Colonic mucosa (tissue), 4 donors: ENCODE results near the gene AQP7. TPM values are rescaled to one million over a fixed set of nuclear protein-coding genes. Genes with fewer than 3 reads are reported as not detected.

Experiments
- DNase-seq: peaks from one replicate; pipeline ENCODE4 v3.0.0-alpha.2; 2020
- H3K27ac ChIP-seq: fragments of 200-600 bp; one replicate; pipeline ENCODE4 v1.8.0; 2021
- H3K27me3 ChIP-seq: fragments of 200-600 bp; one replicate; pipeline ENCODE4 v1.8.0; 2021
- H3K36me3 ChIP-seq: fragments of 200-600 bp; one replicate; pipeline ENCODE4 v1.8.0; 2021
- H3K4me1 ChIP-seq: fragments of 200-600 bp; one replicate; pipeline ENCODE4 v1.8.0; 2021; ENCODE audit warnings: mild to moderate bottlenecking
- H3K4me3 ChIP-seq: fragments of 200-600 bp; one replicate; pipeline ENCODE4 v1.8.0; 2021
- H3K9ac ChIP-seq, 2 donors: one replicate each; pipeline ENCODE4 v1.7.0; 2013; ENCODE audit warnings: control low read depth in 2 of 2, low read depth in 2 of 2, low read length in 2 of 2
- H3K9me3 ChIP-seq: fragments of 200-600 bp; one replicate; pipeline ENCODE4 v1.8.0; 2021
- intact Hi-C: fragments of 100-400 bp; cut with DNase I; formaldehyde crosslinking; loops from one replicate; pipeline ENCODE4 v1.14.1; 2022
- total RNA-seq, 2 donors: library from RNA; stranded (reverse); fragmentation: NEBNext Ultra II Directional in 1 of 2; extraction: Animal tissue kit (Norgen Biotek cat#: 25700) in 1 of 2; gene quantifications; one replicate each; pipeline ENCODE4 v1.2.1, GENCODE V29; 2021
- TF ChIP-seq, protein P1 (sequence below): fragments of 200-600 bp; IDR thresholded peaks from one replicate; pipeline ENCODE4 v1.8.0; 2022; ENCODE audit warnings: antibody characterized with exemption, mild to moderate bottlenecking
- donor health status: healthy.
- donor health status: DM: no; HTN: no; CAD: no.
- donor health status: DM: no; HTN: no; CAD: no.

The AQP7 gene
- total RNA-seq, 2 donors from 2014 or later = 7.4 to 12.5 TPM

DNA sequence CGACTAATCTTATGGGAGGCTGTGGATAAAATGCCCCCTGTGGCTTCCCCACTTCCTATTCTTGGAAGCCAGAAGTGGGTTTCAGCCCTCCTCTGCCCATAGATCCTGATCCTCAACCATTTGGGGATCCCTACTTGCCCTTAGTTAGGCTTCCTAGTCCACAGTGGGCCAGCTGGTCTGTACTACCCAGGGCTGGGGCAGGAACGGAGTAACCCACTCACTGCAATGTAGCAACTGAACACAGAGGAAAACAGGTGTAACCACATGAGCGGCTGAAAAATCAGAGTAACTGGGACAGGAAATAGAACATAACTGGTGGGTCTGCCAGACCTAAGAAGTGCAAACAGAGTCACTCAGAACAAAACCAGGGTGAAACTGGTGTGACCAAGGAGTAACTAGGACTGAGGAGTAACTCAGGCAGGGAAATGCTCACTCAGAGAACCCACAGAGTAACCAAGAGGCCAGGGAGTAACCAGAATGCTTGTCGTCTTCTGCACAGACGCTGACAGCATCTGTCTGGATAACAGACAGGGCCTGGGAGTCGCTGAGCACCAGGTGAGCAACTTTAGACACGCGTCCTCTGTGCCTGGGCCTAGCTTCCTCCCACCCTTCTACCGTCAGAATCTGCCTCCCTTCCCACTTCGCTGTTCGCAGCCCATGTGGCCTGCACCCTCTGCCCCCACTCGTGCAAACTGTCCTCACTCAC is 44.0 kb upstream of the AQP7 start:
- Histone ChIP-seq H3K4me1 (peaks cover 5% of the 10 kb centered on the region), H3K27ac (peak overlapping the region; percentile 61), H3K36me3 (no peaks in the 10 kb centered on the region), H3K9ac (peak overlapping the region; percentile 51 to 68), H3K9me3 (no peaks in the 10 kb centered on the region), H3K27me3 (no peaks in the 10 kb centered on the region), H3K4me3 (peak overlapping the region; percentile 16)
- intact Hi-C loops = no loop called here
- DNase-seq = no peak
- TF ChIP-seq, protein P1, sequence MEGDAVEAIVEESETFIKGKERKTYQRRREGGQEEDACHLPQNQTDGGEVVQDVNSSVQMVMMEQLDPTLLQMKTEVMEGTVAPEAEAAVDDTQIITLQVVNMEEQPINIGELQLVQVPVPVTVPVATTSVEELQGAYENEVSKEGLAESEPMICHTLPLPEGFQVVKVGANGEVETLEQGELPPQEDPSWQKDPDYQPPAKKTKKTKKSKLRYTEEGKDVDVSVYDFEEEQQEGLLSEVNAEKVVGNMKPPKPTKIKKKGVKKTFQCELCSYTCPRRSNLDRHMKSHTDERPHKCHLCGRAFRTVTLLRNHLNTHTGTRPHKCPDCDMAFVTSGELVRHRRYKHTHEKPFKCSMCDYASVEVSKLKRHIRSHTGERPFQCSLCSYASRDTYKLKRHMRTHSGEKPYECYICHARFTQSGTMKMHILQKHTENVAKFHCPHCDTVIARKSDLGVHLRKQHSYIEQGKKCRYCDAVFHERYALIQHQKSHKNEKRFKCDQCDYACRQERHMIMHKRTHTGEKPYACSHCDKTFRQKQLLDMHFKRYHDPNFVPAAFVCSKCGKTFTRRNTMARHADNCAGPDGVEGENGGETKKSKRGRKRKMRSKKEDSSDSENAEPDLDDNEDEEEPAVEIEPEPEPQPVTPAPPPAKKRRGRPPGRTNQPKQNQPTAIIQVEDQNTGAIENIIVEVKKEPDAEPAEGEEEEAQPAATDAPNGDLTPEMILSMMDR = no peak

DNA sequence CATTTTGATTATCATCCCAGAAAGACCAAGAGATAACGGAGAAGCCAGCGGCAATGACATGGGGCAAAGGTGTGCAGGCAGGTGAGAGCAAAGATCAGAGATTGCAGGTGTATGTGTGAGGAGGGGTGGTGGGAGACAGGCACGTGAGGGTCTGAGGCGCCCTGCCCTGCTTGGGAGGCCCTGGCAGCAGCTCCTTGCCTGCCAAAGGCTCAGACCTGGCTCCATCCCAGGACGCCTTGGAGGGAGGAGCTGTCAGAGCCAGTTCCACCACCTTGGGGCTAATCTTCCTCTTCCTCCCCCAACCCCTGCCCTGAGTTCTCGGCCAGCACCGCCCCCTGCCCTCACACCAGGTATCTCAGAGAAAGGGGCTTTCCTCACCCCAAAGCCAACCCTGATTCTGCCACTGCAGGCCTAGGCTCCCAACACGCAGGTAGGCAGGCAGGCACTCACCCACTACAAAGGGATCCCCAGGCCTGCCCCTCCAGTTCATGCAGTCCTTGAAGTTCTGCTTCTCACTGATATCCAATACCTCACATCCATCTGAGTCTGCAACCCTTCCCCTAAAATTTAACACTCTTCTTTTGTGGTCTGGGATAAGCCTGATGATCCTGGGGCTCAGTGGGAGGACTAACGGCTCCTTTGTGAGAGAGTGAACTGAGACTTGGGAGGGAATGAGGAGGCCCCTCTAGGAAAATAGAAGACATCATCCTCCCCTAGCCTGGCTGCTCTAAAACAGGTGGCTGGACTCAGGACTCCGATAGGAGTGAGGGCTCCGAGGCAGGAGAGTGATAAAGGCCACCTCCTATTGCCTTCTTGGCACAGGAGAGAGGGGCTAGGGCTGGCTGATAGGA is 43.2 kb upstream of the AQP7 start:
- peak overlapping the region; percentile 1 to 68 for H3K9ac ChIP-seq
- H3K27ac ChIP-seq = no peak overlapping the region
- intact Hi-C loops = no loop called here
- TF ChIP-seq, protein P1 = no peak
- peak; percentile 51 for DNase-seq
- H3K4me3 ChIP-seq = peak overlapping the region; percentile 16
- H3K36me3 ChIP-seq = no peaks in the 10 kb centered on the region
- H3K9me3 ChIP-seq = no peaks in the 10 kb centered on the region
- H3K27me3 ChIP-seq = no peaks in the 10 kb centered on the region
- peaks cover 5% of the 10 kb centered on the region for H3K4me1 ChIP-seq

DNA sequence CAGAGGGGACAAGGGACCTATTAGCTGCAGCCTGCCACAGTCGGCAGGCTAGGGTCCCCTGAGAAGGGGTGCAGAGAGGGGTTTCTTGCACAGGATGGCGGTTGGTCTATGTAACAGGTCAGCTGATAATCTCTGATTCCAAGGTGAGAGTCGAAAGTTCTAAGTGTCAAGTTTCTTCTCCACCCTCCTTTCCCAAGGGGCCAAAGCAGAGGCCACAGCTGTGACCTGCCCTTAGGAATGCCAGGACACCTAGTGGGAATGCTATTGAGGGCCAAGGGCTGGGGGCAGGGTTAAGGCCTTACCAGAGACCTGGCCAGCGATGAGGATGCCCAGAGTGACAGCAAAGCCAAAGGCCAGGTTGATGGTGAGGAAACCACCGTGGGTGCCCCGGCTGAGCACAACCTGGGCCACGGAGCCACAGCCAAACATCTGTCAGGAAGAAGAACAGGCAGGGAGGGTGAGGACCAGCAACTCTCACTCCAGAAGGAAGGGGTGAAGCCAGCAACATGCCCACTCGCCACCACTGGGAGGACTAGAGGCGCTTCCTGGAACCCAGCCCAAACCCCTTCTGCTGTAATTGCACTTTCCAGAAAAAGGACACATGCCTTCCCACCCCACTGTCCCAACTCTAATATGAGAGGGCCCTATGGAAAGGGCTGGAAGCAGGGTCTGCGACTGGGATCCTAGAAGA is 41.2 kb upstream of the AQP7 start:
- DNase-seq = no peak
- H3K4me3 ChIP-seq = no peak overlapping the region
- no peaks in the 10 kb centered on the region for H3K36me3 ChIP-seq

DNA sequence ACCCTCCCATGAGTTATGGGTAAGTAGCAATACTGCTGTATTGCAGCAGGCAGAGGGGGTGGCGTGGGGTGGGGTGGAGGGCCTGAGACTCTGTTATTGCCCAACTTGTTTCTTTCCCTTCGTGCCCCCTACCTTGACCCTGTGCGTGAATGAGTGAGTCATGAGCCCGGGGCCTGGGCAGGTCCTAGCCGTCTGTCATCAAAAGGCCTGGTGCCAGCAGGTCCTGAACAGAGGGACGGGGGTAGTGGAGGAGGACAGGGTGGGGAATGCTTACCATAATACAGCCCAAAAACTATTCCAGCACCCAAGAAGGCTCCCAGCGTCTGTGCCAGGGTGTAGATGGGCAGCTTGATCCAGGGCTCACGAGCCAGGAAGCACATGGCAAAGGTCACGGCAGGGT is 40.7 kb upstream of the AQP7 start:
- DNase-seq = no peak
- H3K36me3 ChIP-seq = no peaks in the 10 kb centered on the region
- H3K4me3 ChIP-seq = no peak overlapping the region
- TF ChIP-seq, protein P1 = no peak
- no peak overlapping the region for H3K9ac ChIP-seq
- no peak overlapping the region for H3K27ac ChIP-seq
- no peaks in the 10 kb centered on the region for H3K9me3 ChIP-seq
- intact Hi-C loops = no loop called here
- no peaks in the 10 kb centered on the region for H3K27me3 ChIP-seq
- peaks cover 5% of the 10 kb centered on the region for H3K4me1 ChIP-seq

More for the DNA sequence above, 41.2 kb upstream of the AQP7 start:
- Histone ChIP-seq H3K4me1 (peaks cover 5% of the 10 kb centered on the region), H3K27ac (no peak overlapping the region), H3K27me3 (no peaks in the 10 kb centered on the region), H3K9ac (no peak overlapping the region), H3K9me3 (no peaks in the 10 kb centered on the region)
- intact Hi-C loops = no loop called here
- TF ChIP-seq, protein P1 = no peak

DNA sequence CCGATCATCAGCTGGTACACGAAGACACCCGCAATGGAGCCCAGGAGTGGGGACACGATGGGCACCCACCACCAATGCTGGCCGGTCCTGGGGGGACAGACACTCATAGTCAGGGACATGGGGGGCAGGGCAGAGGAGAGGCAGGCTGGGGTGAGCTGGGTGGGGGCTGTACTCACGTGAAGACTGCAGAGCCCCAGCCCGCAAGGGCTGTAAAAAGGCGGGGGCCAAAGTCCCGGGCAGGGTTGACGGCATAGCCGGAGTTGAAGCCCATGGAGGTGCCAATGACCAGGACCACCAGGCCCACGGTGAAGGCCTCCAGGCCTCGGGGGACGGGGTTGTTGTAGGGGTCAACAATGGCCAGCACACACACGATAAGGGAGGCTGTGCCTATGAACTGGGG is 39.8 kb upstream of the AQP7 start:
- intact Hi-C loops = no loop called here
- Histone ChIP-seq H3K4me3 (no peak overlapping the region), H3K9ac (no peak overlapping the region), H3K4me1 (peaks cover 5% of the 10 kb centered on the region), H3K9me3 (no peaks in the 10 kb centered on the region), H3K36me3 (no peaks in the 10 kb centered on the region), H3K27ac (no peak overlapping the region), H3K27me3 (no peaks in the 10 kb centered on the region)
- TF ChIP-seq, protein P1 = no peak
- no peak for DNase-seq
